HG03432 (cell line): ENCODE data around the gene VCAN.
A peak's percentile ranks its signal among the peaks of the same experiment; 100 is the strongest.

Experiments used
- ATAC-seq: cut with Tn5 transposase; IDR thresholded peaks from one replicate; pipeline ENCODE4 v1.9.1; 2021; ENCODE audit warnings: mild to moderate bottlenecking, moderate library complexity; ENCODE audit not compliant: unreplicated experiment

The VCAN gene

GRCh38 chr5:83494087-83494620, 22.6 kb downstream of the VCAN start:
- no peak for ATAC-seq

- no peak for ATAC-seq
Observed at GRCh38 chr5:83494666-83495065, 23.1 kb downstream of the VCAN start.

- no peak for ATAC-seq
Observed at GRCh38 chr5:83496626-83497025, 25.1 kb downstream of the VCAN start.

GRCh38 chr5:83498585-83498984, 27.0 kb downstream of the VCAN start:
- peak; percentile 64 for ATAC-seq

- no peak for ATAC-seq
Observed at GRCh38 chr5:83503662-83504061, 32.1 kb downstream of the VCAN start.

GRCh38 chr5:83507431-83507830, 35.9 kb downstream of the VCAN start:
- ATAC-seq, result no peak

- ATAC-seq, result no peak
Observed at GRCh38 chr5:83509540-83509939, 38.0 kb downstream of the VCAN start.

- ATAC-seq, result peak; percentile 92
Observed at GRCh38 chr5:83510260-83510659, 38.7 kb downstream of the VCAN start.

- ATAC-seq, result no peak
Observed at GRCh38 chr5:83512061-83512745, 40.7 kb downstream of the VCAN start.

GRCh38 chr5:83513081-83513480, 41.5 kb downstream of the VCAN start:
- ATAC-seq, result no peak

GRCh38 chr5:83513491-83513890, 41.9 kb downstream of the VCAN start:
- ATAC-seq, result no peak

- ATAC-seq, result no peak
Observed at GRCh38 chr5:83516377-83516776, 44.8 kb downstream of the VCAN start.

- ATAC-seq, result no peak
Observed at GRCh38 chr5:83517072-83517687, 45.6 kb downstream of the VCAN start.

- no peak for ATAC-seq
Observed at GRCh38 chr5:83517688-83518085, 46.1 kb downstream of the VCAN start.

- ATAC-seq, result no peak
Observed at GRCh38 chr5:83518319-83519061, 46.9 kb downstream of the VCAN start.

- no peak for ATAC-seq
Observed at GRCh38 chr5:83522446-83522845, 50.9 kb downstream of the VCAN start.

- ATAC-seq, result no peak
Observed at GRCh38 chr5:83523929-83524328, 52.4 kb downstream of the VCAN start.

- ATAC-seq, result no peak
Observed at GRCh38 chr5:83524345-83524744, 52.8 kb downstream of the VCAN start.

- no peak for ATAC-seq
Observed at GRCh38 chr5:83524991-83525390, 53.4 kb downstream of the VCAN start.

GRCh38 chr5:83526289-83526688, 54.7 kb downstream of the VCAN start:
- no peak for ATAC-seq

GRCh38 chr5:83527221-83527620, 55.7 kb downstream of the VCAN start:
- ATAC-seq, result no peak
